Stomach (tissue), 9 donors: Measurements from ENCODE around the gene NECTIN3. TPM values are rescaled to one million over a fixed set of nuclear protein-coding genes. Genes with fewer than 3 reads are reported as not detected.
A peak's percentile ranks its signal among the peaks of the same experiment; 100 is the strongest.

Experiments used
- DNase-seq, 2 donors: peaks; one replicate each; pipeline versions ENCODE4 v3.0.0 to v3.0.0-alpha.2; 2013 to 2019
- H3K27ac ChIP-seq, 5 donors: fragments of 200-600 bp in 4 of 5; sonication (generic) in 4 of 5; one replicate each; pipeline ENCODE4 v1.5.1; 2013 to 2019; ENCODE audit warnings: mild to moderate bottlenecking in 1 of 5, moderate library complexity in 1 of 5
- H3K27me3 ChIP-seq, 3 donors: fragments of 200-600 bp; sonication (generic); one replicate each; pipeline ENCODE4 v1.5.1; 2017 to 2019; ENCODE audit warnings: mixed run types in 1 of 3
- H3K36me3 ChIP-seq, 4 donors: fragments of 200-600 bp; sonication (generic); 1 replicate in 3 of 4; 2 replicates in 1 of 4; pipeline ENCODE4 v1.5.1; 2016 to 2019
- H3K4me1 ChIP-seq, 4 donors: fragments of 200-600 bp; sonication (generic); one replicate each; pipeline ENCODE4 v1.5.1; 2016 to 2019
- H3K4me3 ChIP-seq, 4 donors: fragments of 200-600 bp; sonication (generic) in 3 of 4; one replicate each; pipeline ENCODE4 v1.5.1; 2016 to 2019; ENCODE audit warnings: mild to moderate bottlenecking in 1 of 4
- H3K9me3 ChIP-seq, 4 donors: fragments of 200-600 bp; sonication (generic); one replicate each; pipeline ENCODE4 v1.5.1; 2016 to 2019
- EP300 ChIP-seq: sonication (generic); formaldehyde crosslinking; IDR thresholded peaks from one replicate; pipeline ENCODE4 v1.6.1; 2017; ENCODE audit warnings: antibody characterized with exemption
- POLR2A ChIP-seq, 4 donors: fragments of 450-650 bp; IDR thresholded peaks; one replicate each; pipeline ENCODE4 v1.6.1; 2016; ENCODE audit warnings: antibody characterized with exemption in 4 of 4, control low read depth in 2 of 4, mild to moderate bottlenecking in 1 of 4, moderate library complexity in 1 of 4
- POLR2AphosphoS5 ChIP-seq, 3 donors: sonication (generic); formaldehyde crosslinking; IDR thresholded peaks; one replicate each; pipeline ENCODE4 v1.6.1; 2016; ENCODE audit warnings: antibody characterized with exemption in 3 of 3
- WGBS, 5 donors: extraction: QIAGEN DNeasy Blood & Tissue Kit in 3 of 5; methylation state at CpG; one replicate each; pipeline versions ENCODE4 v1.1.5 to v1.1.7; 2013 to 2018; 5-methylcytosine and 5-hydroxymethylcytosine counted together
- intact Hi-C: fragments of 100-400 bp; cut with DNase I; formaldehyde crosslinking; loops from one replicate; pipeline ENCODE4 v1.15.1; 2023; ENCODE audit warnings: low total_unique reads
- polyA plus RNA-seq, 3 donors: library from polyadenylated mRNA; stranded (reverse); fragments of 200-250 nt; gene quantifications; one replicate each; pipeline ENCODE4 v1.2.3, GENCODE V29; 2013
- total RNA-seq, 5 donors: library from RNA; depleted of rRNA; stranded (reverse); fragments of >200 nt; gene quantifications; one replicate each; pipeline versions ENCODE4 v1.1.0 to v1.2.3, GENCODE V29; 2014 to 2016
- TF ChIP-seq, protein P1 (sequence below), 7 experiments: fragments of 450-650 bp in 4 of 7; fragments of 200-600 bp in 3 of 7; sonication (generic) in 3 of 7; IDR thresholded peaks; one replicate each; pipeline ENCODE4 v1.5.1; 2016 to 2019; ENCODE audit warnings: antibody characterized with exemption in 7 of 7, control low read depth in 2 of 7, mild to moderate bottlenecking in 1 of 7
- donor health status: healthy with polysubstance abuse.
- donor health status: Bipolar disorder and iron deficiency.
- donor health status: healthy.

NECTIN3 gene
- total and polyA plus RNA-seq, 8 donors: 2.7 to 92.3 (median 12.6) TPM

DNA sequence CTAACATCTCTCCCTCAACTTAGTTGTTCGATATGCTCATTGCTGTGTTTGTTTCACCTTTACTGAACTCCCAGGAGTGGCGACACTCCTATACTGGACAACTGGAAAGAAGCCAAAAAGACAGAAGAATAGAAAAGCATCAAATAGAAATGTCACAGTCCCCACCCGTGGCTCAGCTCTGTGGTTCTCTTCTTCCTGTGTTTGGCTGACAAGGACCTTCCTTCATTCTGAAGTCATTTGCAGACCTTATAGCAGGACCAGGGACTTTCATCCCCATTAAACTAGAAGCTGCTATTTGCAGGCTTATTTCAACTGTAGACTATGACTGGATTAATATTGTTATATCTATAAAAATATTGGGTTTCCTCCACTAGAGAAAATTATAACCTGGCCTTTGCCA lies 125.9 kb downstream of the NECTIN3 start:
- Histone ChIP-seq H3K27ac (no peak overlapping the region), H3K4me1 (peaks cover 0 to 4% (median 0%) of the 10 kb centered on the region in 4 donors), H3K36me3 (peaks cover 19 to 49% (median 42%) of the 10 kb centered on the region in 4 donors), H3K27me3 (no peaks in the 10 kb centered on the region), H3K9me3 (no peaks in the 10 kb centered on the region), H3K4me3 (no peak overlapping the region)
- intact Hi-C loops: no loop called here
- WGBS, 5 donors: 55 to 76% (median 69%) methylated on average over 3 of the region's 3 CpGs
- no peak for DNase-seq
- TF ChIP-seq EP300 (no peak), POLR2AphosphoS5 (IDR thresholded peaks at IDR 0.05) (no peak), POLR2A (IDR thresholded peaks at IDR 0.05) (no peak)
- TF ChIP-seq, protein P1, sequence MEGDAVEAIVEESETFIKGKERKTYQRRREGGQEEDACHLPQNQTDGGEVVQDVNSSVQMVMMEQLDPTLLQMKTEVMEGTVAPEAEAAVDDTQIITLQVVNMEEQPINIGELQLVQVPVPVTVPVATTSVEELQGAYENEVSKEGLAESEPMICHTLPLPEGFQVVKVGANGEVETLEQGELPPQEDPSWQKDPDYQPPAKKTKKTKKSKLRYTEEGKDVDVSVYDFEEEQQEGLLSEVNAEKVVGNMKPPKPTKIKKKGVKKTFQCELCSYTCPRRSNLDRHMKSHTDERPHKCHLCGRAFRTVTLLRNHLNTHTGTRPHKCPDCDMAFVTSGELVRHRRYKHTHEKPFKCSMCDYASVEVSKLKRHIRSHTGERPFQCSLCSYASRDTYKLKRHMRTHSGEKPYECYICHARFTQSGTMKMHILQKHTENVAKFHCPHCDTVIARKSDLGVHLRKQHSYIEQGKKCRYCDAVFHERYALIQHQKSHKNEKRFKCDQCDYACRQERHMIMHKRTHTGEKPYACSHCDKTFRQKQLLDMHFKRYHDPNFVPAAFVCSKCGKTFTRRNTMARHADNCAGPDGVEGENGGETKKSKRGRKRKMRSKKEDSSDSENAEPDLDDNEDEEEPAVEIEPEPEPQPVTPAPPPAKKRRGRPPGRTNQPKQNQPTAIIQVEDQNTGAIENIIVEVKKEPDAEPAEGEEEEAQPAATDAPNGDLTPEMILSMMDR (IDR thresholded peaks at IDR 0.05): no peak

DNA sequence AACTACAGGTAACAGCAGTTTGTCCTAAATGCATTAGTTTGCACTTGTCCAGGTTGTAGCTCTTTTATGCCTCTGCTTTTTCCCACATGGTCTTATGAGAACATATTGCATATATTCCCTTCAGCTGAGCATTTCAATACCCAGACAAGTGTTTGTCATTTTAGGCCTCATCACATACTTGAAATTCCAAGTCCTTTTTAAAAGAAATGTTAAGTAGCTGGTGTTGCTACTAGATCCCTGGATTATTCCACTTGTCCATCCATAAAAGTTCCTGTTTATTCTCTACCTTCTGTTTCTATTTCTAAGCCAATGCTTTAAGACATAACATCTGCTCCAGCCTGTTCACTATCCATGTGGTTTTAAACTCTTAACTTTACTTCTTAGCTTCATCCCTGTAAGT lies 128.4 kb downstream of the NECTIN3 start:
- Histone ChIP-seq H3K36me3 (peaks cover 6 to 24% (median 17%) of the 10 kb centered on the region in 4 donors), H3K9me3 (no peaks in the 10 kb centered on the region), H3K4me3 (no peak overlapping the region), H3K27ac (no peak overlapping the region), H3K27me3 (no peaks in the 10 kb centered on the region), H3K4me1 (peaks cover 0 to 4% (median 0%) of the 10 kb centered on the region in 4 donors)
- TF ChIP-seq POLR2AphosphoS5 (IDR thresholded peaks at IDR 0.05) (no peak), EP300 (no peak), POLR2A (IDR thresholded peaks at IDR 0.05) (no peak)
- TF ChIP-seq, protein P1 (IDR thresholded peaks at IDR 0.05): no peak
- no peak for DNase-seq
- intact Hi-C loops: no loop called here

- H3K4me3 ChIP-seq: no peak overlapping the region
- WGBS, 5 donors: 51 to 64% (median 59%) methylated on average over 1 of the region's 1 CpG
- no peaks in the 10 kb centered on the region for H3K9me3 ChIP-seq
- TF ChIP-seq POLR2AphosphoS5 (IDR thresholded peaks at IDR 0.05) (no peak), POLR2A (IDR thresholded peaks at IDR 0.05) (no peak), EP300 (no peak)
- TF ChIP-seq, protein P1 (IDR thresholded peaks at IDR 0.05): no peak
- intact Hi-C loops: no loop called here
- H3K27ac ChIP-seq: no peak overlapping the region
- no peaks in the 10 kb centered on the region for H3K27me3 ChIP-seq
- no peaks in the 10 kb centered on the region for H3K4me1 ChIP-seq
- no peak for DNase-seq
- H3K36me3 ChIP-seq: no peaks in the 10 kb centered on the region
These were observed 138.5 kb downstream of the NECTIN3 start for GRCh38 chr3:111210003-111210711.

DNA sequence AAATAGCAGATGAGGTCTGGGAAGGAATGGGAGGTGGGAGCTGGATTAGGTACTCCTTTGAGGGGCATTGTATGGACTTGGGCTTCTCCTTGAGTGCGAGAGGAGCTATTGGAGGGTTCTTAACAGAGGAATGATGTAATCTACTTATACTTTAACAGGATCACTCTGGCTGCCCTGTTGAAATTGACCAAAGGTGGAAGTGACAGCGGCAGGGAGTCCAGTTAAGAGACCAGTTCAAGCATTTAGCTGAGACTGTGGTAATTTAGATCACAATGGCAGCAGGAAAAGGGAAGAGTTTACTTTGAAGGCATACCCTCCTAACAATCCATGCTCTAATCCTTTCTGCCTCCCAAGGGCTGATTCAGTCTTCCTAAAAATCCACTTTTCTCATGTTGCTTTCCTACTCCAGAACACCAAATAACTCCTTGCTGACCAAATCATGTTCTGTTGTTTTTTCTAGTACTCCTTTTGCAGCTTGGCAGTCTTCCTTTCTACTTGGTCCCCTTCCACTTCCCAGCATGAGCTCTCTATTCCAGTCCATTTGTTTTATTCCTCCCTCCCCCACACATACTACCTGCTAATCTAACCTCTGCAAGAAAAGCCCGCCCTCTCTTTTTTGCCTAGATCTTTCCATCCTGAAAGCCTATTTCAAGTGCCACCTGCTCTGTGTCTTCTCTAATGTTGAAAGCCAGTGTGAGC lies 139.4 kb downstream of the NECTIN3 start:
- intact Hi-C loops: no loop called here
- WGBS, 5 donors: 93 to 94% (median 94%) methylated on average over 3 of the region's 3 CpGs
- Histone ChIP-seq H3K36me3 (no peaks in the 10 kb centered on the region), H3K4me3 (no peak overlapping the region), H3K4me1 (no peaks in the 10 kb centered on the region), H3K9me3 (no peaks in the 10 kb centered on the region), H3K27ac (no peak overlapping the region), H3K27me3 (no peaks in the 10 kb centered on the region)
- DNase-seq: peak in 1 of 2 donors; percentile 6
- TF ChIP-seq, protein P1 (IDR thresholded peaks at IDR 0.05): no peak
- TF ChIP-seq POLR2AphosphoS5 (IDR thresholded peaks at IDR 0.05) (no peak), EP300 (no peak), POLR2A (IDR thresholded peaks at IDR 0.05) (no peak)
